ENCODE measurements around the gene LYRM2.

GRCh38 chr6:89615882-89616281 is 22.7 kb downstream of the LYRM2 start:
- TF ChIP-seq CTCF (IDR thresholded peaks at IDR 0.05) (no peak), POLR2A (IDR thresholded peaks at IDR 0.05) (no peak)

Measured in body of pancreas (tissue), 4 donors.